HepG2 (cell line): ENCODE results near the gene SH3BP2. TPM values are rescaled to one million over a fixed set of nuclear protein-coding genes. Genes with fewer than 3 reads are reported as not detected.
A peak's percentile ranks its signal among the peaks of the same experiment; 100 is the strongest.

Experiments
- ARNT2 ChIP-seq: sonication (generic); formaldehyde crosslinking; IDR thresholded peaks from 2 replicates; pipeline ENCODE4 v1.8.0; 2022; ENCODE audit warnings: mild to moderate bottlenecking, low read depth, missing genetic modification reagents, moderate library complexity
- ATRX ChIP-seq: sonication (generic); formaldehyde crosslinking; IDR thresholded peaks from 2 replicates; pipeline ENCODE4 v1.4.0; 2020; ENCODE audit warnings: missing genetic modification reagents, borderline replicate concordance
- BRD4 ChIP-seq: sonication (generic); formaldehyde crosslinking; IDR thresholded peaks from 2 replicates; pipeline ENCODE4 v1.4.0; 2020; ENCODE audit warnings: missing genetic modification reagents
- CC2D1A ChIP-seq: sonication (generic); formaldehyde crosslinking; IDR thresholded peaks from 2 replicates; pipeline ENCODE4 v1.8.1; 2023; ENCODE audit warnings: mild to moderate bottlenecking, missing genetic modification reagents
- CSRNP1 ChIP-seq: sonication (generic); formaldehyde crosslinking; IDR thresholded peaks from 2 replicates; pipeline ENCODE4 v1.8.1; 2023; ENCODE audit warnings: mild to moderate bottlenecking, missing genetic modification reagents
- EP300 ChIP-seq, 3 experiments: sonication (generic) in 1 of 3; formaldehyde crosslinking in 1 of 3; IDR thresholded peaks; 2 replicates each; pipeline versions ENCODE4 v1.5.1 to v1.6.1; 2011 to 2020; ENCODE audit warnings: low read depth in 2 of 3, low read length in 2 of 3, borderline replicate concordance in 1 of 3, improper control_type of control experiment in 1 of 3, mild to moderate bottlenecking in 1 of 3, missing genetic modification reagents in 1 of 3, moderate library complexity in 1 of 3
- FOSL1 ChIP-seq: sonication (generic); formaldehyde crosslinking; IDR thresholded peaks from 2 replicates; pipeline ENCODE4 v1.9.0; 2021; ENCODE audit warnings: missing genetic modification reagents, borderline replicate concordance
- GABPA ChIP-seq, 2 experiments: IDR thresholded peaks; 2 replicates each; pipeline ENCODE4 v1.6.1; 2011 to 2016; ENCODE audit warnings: low read depth in 2 of 2, low read length in 1 of 2, missing biosample characterization in 1 of 2, missing genetic modification characterization in 1 of 2
- GFI1 ChIP-seq: sonication (generic); formaldehyde crosslinking; IDR thresholded peaks from 2 replicates; pipeline ENCODE4 v1.5.0; 2020; ENCODE audit warnings: missing genetic modification reagents, mild to moderate bottlenecking, borderline replicate concordance
- NFAT5 ChIP-seq: sonication (generic); formaldehyde crosslinking; IDR thresholded peaks from 2 replicates; pipeline ENCODE4 v1.4.0; 2020; ENCODE audit warnings: missing genetic modification reagents
- SALL2 ChIP-seq: sonication (generic); formaldehyde crosslinking; IDR thresholded peaks from 2 replicates; pipeline ENCODE4 v1.8.1; 2023; ENCODE audit warnings: mild to moderate bottlenecking, missing genetic modification reagents, inconsistent platforms
- SMC3 ChIP-seq: IDR thresholded peaks from 2 replicates; pipeline ENCODE4 v1.6.1; 2011; ENCODE audit warnings: low read length, improper control_type of control experiment
- SPEN ChIP-seq: sonication (generic); formaldehyde crosslinking; IDR thresholded peaks from 2 replicates; pipeline ENCODE4 v1.5.1; 2020; ENCODE audit warnings: low read depth, mild to moderate bottlenecking, missing genetic modification reagents
- TCF7L2 ChIP-seq: IDR thresholded peaks from 2 replicates; pipeline ENCODE4 v1.6.1; 2011; ENCODE audit warnings: mild to moderate bottlenecking, low read depth, low read length, moderate library complexity
- ZBTB8A ChIP-seq: sonication (generic); formaldehyde crosslinking; IDR thresholded peaks from 2 replicates; pipeline ENCODE4 v1.4.0; 2020; ENCODE audit warnings: mild to moderate bottlenecking, low read depth, missing genetic modification reagents, borderline replicate concordance
- ZNF451 ChIP-seq: sonication (generic); formaldehyde crosslinking; IDR thresholded peaks from 2 replicates; pipeline ENCODE4 v1.5.0; 2020; ENCODE audit warnings: mild to moderate bottlenecking, missing genetic modification reagents
- ZNF549 ChIP-seq: sonication (generic); formaldehyde crosslinking; IDR thresholded peaks from 2 replicates; pipeline ENCODE4 v1.5.0; 2020; ENCODE audit warnings: missing genetic modification reagents
- ZNF597 ChIP-seq: sonication (generic); formaldehyde crosslinking; IDR thresholded peaks from 2 replicates; pipeline ENCODE4 v1.5.0; 2020; ENCODE audit warnings: missing genetic modification reagents
- ZNF629 ChIP-seq: sonication (generic); formaldehyde crosslinking; conservative IDR thresholded peaks from 2 replicates; pipeline ENCODE4 v1.5.0; 2020; ENCODE audit warnings: missing genetic modification reagents
- ZNF749 ChIP-seq: sonication (generic); formaldehyde crosslinking; IDR thresholded peaks from 2 replicates; pipeline ENCODE4 v1.8.0; 2022; ENCODE audit warnings: mild to moderate bottlenecking, missing genetic modification reagents, moderate library complexity, borderline replicate concordance
- ZNF780A ChIP-seq: sonication (generic); formaldehyde crosslinking; IDR thresholded peaks from 2 replicates; pipeline ENCODE4 v1.8.0; 2022; ENCODE audit warnings: mild to moderate bottlenecking, missing genetic modification reagents, moderate library complexity
- polyA plus RNA-seq, 8 experiments: library from polyadenylated mRNA; depleted of rRNA in 3 of 8; stranded (reverse) in 7 of 8; unstranded in 1 of 8; fragments of >200 nt; fragmentation: Illumina TruSeq in 4 of 8; extraction: Trizol in 4 of 8; gene quantifications; 2 replicates each; pipeline versions ENCODE4 v1.2.1 to v1.2.3, GENCODE V29; 2011 to 2016; ENCODE audit warnings: low read depth in 4 of 8, missing spikeins in 1 of 8, mixed read lengths in 1 of 8; ENCODE audit not compliant: insufficient read depth in 1 of 8
- total RNA-seq, 5 experiments: library from RNA; depleted of rRNA; stranded (reverse); fragments of >200 nt; fragmentation: Illumina TruSeq; extraction: Trizol; gene quantifications; 2 replicates each; pipeline ENCODE4 v1.2.3, GENCODE V29; 2016; ENCODE audit warnings: low read depth in 1 of 5

The SH3BP2 gene
- total and polyA plus RNA-seq, 2 of the 13 experiments (the other 11 are each of a cell fraction or from before 2014, with no cell fraction given): 16.9 to 34.5 TPM

- peak; percentile 71; the same call in 1 of the 2 replicates for TF ChIP-seq NFAT5 (CRISPR knock-in tag)
- no peak for TF ChIP-seq CSRNP1 (CRISPR knock-in tag)
- 0 out of 2 replicates have a peak, but pooled peaks have one; percentile 36 for TF ChIP-seq ZNF451
- TF ChIP-seq CC2D1A (CRISPR knock-in tag): no peak
- TF ChIP-seq GFI1 (CRISPR knock-in tag): no peak
- no peak for TF ChIP-seq ATRX (CRISPR knock-in tag)
- no peak; the same call in 1 of the 2 replicates for TF ChIP-seq BRD4
- TF ChIP-seq TCF7L2: no peak
- TF ChIP-seq SPEN (CRISPR knock-in tag): peak; percentile 61
- no peak for TF ChIP-seq ZNF597 (CRISPR knock-in tag)
- TF ChIP-seq GABPA (IDR thresholded peaks at IDR 0.05; ENCODE audit: low read depth, low read length): peak; percentile 56
- TF ChIP-seq GABPA (CRISPR knock-in tag; IDR thresholded peaks at IDR 0.05; ENCODE audit: low read depth): no peak
- no peak for TF ChIP-seq ZNF549 (CRISPR knock-in tag)
- peak; percentile 83 for TF ChIP-seq ARNT2
- TF ChIP-seq ZNF780A (CRISPR knock-in tag): no peak
- TF ChIP-seq ZNF629 (CRISPR knock-in tag): 0 out of 2 replicates have a peak, but pooled peaks have one; percentile 8
- TF ChIP-seq ZNF749 (CRISPR knock-in tag): 0 out of 2 replicates have a peak, but pooled peaks have one; percentile 20
- TF ChIP-seq SALL2 (CRISPR knock-in tag): peak; percentile 75
- TF ChIP-seq EP300 (IDR thresholded peaks at IDR 0.05; ENCODE audit: low read depth in 2 of 2, low read length in 2 of 2): no peak
- TF ChIP-seq EP300 (CRISPR knock-in tag; IDR thresholded peaks at IDR 0.05; ENCODE audit: borderline replicate concordance): no peak
- no peak for TF ChIP-seq ZBTB8A (CRISPR knock-in tag)
- no peak for TF ChIP-seq FOSL1 (CRISPR knock-in tag)
- no peak for TF ChIP-seq SMC3
These were observed 36.8 kb upstream of the SH3BP2 start, which contains the start of gene TNIP2 (continued) for GRCh38 chr4:2755821-2756690.
